HG02642 (cell line): ENCODE measurements around the gene DNM3.
"Not testable (repeated sequence)": the region's sequence is repeated elsewhere in the genome, so short reads cannot be mapped to it uniquely, and the experiment has no call there.

Source experiments
- ATAC-seq: cut with Tn5 transposase; IDR thresholded peaks from one replicate; pipeline ENCODE4 v1.9.1; 2021; ENCODE audit warnings: mild to moderate bottlenecking; ENCODE audit not compliant: unreplicated experiment, poor library complexity

Gene DNM3

DNA sequence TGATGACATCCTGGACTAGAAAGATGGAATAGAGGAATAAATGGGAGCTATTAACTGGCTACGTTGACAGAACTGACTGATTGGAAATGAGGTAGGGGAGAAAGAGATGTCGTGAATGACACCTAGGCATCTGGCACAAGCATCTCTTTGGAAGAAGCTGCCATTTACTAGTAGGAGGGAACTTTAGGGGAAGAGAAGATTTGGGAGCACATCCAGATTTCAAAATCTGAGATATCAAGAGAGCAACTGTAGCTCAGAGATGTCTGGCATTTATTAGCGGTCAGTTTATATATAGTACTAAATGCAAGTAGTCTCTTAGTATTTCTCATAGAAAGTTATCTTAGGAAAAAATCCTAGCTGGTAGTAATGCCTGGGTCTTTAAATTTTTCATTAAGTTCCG lies 447.3 kb downstream of the DNM3 start:
- ATAC-seq, result no peak

DNA sequence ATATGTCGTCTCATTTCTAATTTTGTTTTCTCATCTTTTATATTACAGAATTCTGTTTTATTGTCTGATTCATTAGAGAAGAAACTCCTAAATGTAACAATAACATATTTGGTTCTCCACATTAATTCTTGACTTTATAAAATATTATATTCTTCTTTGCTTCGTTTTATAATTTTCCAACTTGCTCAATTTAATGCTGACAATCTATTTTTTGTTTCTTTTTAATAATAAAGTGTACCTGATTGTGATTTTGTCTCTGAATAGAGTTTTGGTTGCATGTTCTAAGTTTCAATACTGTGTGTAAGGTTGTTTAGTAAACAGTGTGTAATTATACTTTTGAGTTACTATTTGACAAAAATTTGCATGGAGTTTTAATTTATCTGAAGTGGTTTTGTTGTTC lies 448.1 kb downstream of the DNM3 start:
- ATAC-seq, result no peak

DNA sequence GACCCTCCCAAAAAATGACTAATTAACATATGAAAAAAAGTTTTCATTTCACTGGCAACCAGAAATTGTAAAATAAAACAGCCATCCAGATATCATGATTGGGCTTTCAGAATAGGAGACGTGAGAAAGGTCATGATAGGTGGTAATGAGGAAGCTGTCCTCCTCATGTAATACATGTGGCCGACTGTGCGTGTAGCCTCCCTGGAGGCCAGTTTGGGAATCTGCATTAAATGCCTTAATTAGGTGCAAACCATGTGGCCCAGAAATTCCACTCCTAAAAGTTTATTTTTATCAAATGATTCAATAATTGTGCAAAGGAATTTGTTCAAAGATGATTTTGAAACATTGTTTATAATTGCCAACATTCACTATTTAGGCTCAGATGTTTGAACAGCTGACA lies 451.5 kb downstream of the DNM3 start:
- no peak for ATAC-seq

DNA sequence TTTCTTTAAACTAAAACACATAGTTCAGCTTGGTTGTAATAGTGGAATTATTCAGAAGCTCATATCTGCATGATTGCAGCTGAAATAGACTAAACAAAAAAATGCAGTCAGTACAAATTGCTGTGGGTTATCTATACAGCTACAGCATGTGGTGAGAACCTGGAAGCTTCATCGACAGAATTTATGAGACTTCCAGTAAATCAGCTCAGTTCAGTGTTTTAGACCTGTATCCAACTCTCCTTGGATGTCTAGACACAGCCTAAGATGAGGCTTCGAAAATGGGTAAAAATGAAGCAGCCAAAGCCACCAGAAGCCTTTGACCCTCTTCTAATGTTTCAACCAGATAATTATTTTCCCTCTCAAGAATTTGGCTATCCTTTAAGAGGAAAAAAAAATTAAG lies 452.1 kb downstream of the DNM3 start:
- no peak for ATAC-seq

DNA sequence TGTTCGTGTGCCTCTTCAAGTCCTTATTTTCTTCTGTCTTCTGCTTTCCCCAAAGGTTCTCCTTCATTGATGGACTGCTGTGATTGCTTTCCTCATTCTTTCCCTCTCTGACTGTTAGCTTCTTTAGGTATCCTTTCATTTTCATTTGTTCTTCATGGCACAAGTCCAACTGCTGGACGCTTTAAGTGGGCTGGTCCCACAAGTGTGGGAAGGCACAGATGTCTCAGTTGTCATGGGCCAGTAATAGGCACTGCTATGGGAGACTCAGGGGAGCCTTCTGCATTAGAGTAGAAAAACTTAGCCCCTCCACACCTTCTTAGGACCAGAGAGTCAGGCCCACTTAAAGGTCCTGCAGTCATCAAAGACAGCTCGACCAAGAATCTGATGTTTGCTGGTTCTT lies 456.8 kb downstream of the DNM3 start:
- ATAC-seq, result no peak

DNA sequence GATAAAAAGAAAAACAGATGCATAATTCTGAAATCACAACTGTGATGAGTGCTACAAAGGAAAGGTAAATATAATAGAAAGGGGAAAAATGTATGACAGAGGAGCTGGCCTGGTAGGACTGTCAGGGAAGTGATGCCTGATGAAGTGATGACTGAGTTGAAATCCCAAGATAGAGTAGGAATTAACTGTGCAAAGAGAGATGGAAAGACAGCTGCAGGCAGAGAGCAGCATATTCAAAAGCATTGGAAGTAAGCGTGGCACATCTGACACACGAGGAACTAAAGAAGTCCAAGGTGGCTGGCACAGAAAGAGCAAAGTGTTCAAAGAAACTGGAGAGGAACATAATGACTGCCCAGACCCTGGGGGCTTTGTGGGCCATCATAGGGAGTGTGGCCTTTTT lies 457.6 kb downstream of the DNM3 start:
- no peak for ATAC-seq

DNA sequence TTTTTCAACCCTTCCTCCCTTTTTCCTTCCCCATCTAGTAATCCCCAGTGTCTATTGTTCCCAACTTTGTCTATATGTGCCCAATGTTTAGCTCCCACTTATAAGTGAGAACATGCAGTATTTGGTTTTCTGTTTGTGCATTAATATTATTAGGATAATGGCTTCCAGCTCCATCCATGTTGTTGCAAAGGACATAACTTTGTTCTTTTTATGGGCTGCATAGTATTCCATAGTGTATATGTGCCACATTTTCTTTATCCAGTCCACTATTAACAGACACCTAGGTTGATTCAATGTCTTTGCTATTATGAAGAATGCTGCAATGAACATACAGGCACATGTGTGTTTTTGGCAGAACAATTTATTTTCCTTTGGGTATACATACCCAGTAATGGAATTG lies 458.2 kb downstream of the DNM3 start:
- ATAC-seq, result no peak

DNA sequence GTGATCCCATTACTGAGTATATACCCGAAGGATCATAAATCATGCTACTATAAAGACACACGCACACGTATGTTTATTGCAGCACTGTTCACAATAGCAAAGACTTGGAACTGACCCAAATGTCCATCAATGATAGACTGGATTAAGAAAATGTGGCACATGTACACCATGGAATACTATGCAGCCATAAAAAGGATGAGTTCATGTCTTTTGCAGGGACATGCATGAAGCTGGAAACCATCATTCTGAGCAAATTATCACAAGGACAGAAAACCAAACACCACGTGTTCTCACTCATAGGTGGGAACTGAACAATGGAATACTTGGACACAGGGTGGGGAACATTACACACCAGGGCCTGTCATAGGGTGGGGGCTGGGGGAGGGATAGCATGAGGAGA lies 466.2 kb downstream of the DNM3 start:
- not testable (repeated sequence) for ATAC-seq

DNA sequence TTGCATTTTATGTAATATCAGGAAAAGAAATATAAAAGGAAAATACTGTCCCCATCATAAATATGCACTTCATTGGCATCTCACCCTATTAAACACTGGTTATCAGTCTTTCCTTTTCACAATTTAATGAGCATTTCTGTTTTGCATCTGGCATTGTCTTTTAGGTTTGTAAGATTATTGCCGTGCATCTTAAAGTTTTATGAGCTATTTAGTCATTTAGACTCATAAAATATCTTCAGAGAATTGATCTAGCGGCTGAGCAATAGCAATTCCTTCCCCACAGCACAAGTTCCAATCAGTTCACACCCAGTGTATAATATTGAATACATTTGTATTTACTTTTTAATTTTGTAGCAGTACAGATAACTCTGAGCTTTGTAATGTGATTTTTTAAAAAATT lies 466.8 kb downstream of the DNM3 start:
- ATAC-seq, result no peak

DNA sequence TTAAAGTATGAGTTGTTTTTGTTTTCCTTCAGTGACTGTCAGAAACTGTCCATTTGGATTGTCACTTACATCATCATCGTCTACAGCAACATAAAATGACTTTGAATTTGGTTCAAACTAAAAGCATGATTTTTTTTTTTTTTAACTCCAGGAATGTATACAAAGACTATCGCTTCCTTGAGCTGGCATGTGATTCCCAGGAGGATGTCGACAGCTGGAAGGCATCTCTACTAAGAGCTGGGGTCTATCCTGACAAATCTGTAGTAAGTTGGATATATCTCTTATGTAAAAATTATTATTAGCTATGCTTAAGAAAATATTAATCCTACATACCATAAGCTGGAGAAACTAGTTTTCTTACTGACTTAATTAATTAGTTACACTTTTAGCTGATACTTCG lies 467.3 kb downstream of the DNM3 start:
- no peak for ATAC-seq

DNA sequence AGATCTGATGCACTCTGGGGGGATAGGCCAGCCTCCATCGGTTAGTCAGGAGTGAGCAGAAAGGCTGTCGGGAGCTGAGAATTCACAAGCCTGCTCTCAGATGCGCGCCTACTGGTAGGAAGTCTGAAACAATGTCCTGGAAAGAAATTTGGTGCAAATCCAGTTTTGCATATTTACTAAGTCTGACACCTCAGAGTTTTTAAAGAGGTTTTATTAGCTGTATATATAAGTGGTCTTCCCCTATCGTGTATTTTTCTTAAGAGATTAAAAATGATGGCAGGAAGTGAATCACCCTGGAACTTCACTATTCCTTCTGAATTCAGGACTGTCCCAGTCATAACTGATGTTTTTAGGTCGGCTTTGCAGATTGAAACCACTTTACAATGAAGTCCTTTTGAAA lies 479.4 kb downstream of the DNM3 start:
- ATAC-seq, result no peak

DNA sequence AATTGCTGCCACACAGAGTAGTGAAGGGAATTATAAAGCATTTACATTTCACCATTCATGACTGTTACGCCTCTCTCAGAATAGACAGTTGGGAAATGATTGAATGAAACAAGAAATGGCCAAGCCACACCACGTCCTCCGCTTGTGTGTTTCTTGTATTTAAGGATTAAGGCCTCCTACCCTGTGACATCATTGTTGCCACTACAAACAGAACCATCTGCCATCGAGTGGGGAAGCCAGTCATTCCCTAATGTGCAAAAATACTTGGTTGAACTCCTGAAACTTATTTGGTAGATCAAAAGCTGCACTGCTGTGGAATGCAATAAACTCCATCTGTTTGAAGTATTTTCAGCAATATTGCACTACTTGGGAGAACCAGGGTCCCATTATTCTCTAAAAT lies 480.2 kb downstream of the DNM3 start:
- no peak for ATAC-seq

DNA sequence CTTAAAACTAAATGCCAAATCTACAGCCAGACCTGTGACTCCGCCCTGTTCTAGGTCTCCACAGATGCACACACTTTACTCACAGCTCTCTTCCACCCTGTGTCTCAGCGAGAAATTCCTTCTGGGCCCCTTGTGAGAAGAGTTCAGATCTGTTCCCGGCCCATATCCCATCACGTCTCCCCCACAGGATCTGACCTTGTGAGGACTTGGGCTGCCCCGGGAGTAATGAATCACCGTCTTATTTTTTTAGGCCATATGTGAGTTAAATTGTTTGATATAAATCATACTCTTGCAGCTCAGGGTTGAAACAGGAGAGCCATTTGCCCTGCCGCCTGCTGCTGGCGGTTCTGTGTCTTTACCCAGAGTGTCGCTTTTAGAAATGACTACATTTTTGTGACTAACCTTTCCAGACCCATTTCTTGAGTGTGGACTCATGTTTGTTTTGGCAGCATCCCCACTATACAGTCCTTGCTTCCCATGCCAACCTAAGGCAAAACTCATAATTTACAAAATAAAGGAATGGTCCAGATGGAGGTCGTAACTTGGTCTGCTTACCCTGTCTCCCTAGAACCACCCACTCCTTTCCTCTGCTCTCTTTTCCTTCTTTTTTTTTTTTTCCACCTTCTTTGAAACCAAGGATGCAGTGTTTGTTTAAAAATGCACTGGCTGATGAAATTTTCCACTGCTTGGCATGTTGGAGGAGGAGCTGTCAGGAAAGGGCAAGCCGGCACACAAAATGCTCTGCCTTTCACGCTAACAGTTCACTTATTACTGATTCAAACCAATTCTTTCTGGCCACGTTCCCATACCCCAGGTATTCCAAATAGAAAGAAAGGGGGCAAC lies 481.1 kb downstream of the DNM3 start:
- no peak for ATAC-seq

DNA sequence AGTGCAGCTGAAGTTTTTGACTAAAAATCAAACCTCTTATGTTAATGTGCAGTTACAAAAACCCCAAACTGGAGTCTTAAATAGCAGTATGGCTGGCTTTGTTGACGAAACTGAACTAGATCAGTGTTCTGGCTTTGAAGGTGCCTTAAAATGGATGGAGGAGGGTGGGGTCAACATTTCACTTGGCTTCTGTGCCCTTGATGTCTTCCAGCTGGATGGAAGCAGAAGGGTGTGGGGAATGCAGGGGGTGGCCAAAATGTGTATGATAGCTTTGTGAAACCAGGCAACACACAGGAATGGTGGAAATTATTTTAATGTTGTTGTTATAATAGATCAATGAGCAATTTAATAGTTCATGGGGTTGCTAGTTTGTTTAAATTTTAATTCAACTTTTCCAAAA lies 482.4 kb downstream of the DNM3 start:
- no peak for ATAC-seq

DNA sequence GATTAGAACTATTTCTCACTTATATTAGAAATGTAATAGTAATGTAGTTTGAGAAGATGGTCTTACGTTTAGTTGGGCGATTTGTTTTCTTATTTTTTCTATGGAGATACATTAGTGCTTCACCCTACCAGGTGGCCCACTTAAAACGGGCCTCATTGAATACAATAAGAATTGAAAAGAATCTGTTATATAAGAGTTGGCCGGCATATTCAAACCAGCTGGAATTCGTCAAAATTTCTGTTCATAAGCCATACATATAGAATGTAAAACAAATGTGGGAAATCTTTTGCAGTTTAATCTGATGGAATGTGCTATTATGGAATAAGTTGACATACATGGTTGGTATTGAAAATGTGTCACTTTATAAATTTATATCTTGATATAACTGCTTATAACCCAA lies 482.8 kb downstream of the DNM3 start:
- no peak for ATAC-seq

DNA sequence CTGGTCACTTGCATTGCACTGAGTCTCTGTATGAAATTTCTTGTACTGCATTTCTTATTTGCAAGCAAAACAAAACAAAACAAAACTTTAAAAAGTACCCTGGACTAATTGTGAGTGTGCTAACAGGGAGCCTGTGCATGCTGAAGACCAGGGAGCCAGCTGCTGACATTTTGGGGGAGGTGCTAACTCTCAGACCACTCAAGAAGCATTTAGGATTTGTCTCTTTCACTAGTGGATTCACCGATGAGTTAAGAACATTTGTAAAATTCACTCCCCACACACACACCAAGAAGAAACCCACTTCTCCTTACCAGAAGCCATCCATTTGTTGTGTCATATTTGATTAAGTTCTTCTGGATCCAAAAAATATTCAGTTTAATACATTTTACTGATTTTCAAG lies 483.5 kb downstream of the DNM3 start:
- no peak for ATAC-seq

DNA sequence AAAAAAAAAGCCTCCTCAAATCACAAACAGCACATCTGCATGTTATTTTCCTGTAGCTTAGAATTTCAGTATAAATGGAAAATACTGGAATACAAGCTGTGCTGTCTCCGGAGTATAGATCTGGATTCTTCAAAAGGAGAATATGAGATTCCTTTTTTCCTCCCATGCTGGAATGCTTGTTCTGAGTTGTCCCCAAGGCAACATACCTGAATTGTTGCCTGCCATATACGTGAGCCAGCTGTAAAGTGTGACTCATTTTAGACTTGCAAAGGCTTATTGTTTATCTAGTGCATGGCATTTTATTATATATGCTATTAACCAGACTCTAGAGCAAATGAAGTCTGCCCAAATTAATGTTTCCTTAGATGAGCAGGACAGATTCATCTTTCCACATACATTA lies 484.2 kb downstream of the DNM3 start:
- no peak for ATAC-seq

DNA sequence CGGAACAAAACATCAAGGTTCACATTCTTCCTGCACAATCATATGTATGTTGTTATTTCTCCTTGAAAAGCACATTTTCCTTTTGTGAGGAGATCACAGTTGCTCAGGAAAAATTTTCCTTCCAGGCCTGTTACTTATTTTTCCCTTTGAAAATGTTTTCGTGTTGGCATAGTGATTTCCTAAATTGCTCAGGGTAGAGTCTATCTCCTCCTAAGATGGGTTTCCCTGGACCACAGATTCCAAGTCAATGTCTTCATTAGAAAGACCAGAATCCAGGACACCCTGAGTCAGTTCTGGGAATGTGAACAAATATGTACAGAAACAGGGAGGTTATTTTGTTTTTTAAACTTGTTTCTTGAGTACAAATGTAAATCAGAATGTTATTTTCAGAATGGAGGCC lies 484.8 kb downstream of the DNM3 start:
- ATAC-seq, result no peak

DNA sequence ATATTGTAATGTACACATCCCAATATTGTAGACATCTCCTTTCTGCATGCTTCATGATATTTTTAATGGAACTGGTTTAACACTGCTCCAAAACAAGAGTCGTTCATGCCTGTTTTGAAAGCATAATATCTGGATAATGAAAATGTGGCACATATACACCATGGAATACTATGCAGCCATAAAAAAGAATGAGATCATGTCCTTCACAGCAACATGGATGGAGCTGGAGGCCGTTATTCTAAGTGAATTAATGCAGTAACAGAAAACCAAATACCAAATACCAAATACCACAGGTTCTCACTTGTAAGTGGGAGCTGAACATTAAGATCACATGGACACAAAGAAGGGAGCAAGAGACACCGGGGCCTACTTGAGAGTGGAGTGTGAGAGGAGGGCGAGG lies 487.0 kb downstream of the DNM3 start:
- no peak for ATAC-seq

DNA sequence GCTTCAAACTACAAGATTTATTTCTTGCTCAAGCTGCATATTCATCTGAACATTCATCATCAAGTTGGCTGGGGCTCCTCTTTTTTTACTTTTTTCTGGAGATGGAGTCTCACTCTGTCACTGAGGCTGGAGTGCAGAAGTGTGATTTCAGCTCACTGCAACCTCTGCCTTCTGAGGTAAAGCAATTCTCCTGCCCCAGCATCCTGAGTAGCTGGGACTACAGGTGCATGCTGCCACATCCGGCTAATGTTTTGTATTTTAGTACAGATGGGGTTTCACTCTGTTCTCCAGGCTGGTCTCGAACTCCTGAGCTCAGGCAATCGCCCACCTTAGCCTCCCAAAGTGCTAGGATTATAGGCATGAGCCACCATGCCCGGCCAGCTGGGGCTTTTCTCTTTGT lies 490.9 kb downstream of the DNM3 start:
- no peak for ATAC-seq

DNA sequence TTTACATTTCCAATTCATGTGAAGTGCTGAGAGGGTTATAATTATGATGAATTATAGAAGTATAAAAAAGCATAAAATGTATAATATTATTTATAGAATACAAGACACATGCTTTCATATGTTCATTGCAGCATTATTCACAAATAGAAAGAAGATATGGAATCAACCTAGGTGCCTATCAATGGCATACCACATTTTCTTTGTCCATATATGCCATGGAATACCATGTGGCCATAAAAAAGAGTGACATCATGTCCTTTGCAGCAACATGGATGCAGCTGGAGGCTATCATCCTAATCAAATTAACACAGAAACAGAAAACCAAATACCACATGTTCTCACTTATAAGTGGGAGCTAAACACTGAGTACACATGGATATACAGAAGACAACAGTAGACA lies 494.1 kb downstream of the DNM3 start:
- ATAC-seq, result no peak

DNA sequence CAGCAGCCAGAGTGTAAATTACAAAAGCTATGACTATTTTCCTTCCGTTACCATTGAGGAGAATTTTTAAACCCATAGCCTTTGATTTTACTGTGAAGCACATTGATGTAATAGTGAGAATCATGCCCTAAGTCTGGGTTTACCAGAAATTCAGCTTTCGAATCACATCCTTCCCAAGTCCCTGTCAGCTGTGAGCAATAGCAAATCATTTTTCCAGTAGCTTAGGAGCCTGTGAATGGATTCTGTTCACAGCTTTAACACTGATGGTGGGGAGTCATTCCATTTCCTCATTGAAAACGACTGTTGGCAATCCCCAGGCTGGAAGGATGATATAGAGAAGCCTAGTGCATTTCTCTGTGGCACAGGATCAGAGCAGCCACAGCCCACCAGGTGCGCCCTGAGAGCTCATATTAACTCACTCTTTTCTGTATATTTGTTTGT lies 497.0 kb downstream of the DNM3 start:
- peak; percentile 46 for ATAC-seq

DNA sequence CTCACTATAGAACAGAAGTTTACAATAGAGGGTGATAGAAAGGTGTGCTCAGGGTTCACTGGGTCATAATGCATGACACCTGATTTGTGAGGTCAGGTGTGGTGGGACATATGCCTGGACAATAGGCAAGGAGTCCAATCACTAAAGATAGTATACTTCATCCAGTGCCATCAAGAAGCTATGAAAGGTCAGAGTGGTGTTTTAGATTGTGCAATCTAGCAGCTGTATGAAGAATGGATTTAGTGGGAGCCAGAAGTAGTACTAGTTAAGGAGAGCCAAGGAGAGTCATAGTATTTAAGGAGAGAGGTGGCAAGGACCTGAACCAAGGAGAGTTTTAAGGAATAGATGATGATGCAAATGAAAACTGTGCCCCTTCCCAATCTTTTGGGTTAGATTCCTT lies 498.5 kb downstream of the DNM3 start:
- no peak for ATAC-seq
